H1 (cell line): ENCODE results near the gene RELN.

Experiments
- CHD2 ChIP-seq: IDR thresholded peaks from 2 replicates; pipeline ENCODE4 v1.6.1; 2012; ENCODE audit warnings: low read length, improper control_type of control experiment
- JUND ChIP-seq: IDR thresholded peaks from 2 replicates; pipeline ENCODE4 v1.6.1; 2011; ENCODE audit warnings: mild to moderate bottlenecking, improper control_type of control experiment, low read length
- SP2 ChIP-seq: IDR thresholded peaks from 2 replicates; pipeline ENCODE4 v1.6.1; 2012; ENCODE audit warnings: mild to moderate bottlenecking, low read length, inconsistent platforms

GRCh38 chr7:103719070-103719469 is 270.4 kb downstream of the RELN start:
- TF ChIP-seq CHD2 (no peak), SP2 (no peak), JUND (no peak)
